Measurements from ENCODE around the gene PDS5A.

PDS5A gene

DNA sequence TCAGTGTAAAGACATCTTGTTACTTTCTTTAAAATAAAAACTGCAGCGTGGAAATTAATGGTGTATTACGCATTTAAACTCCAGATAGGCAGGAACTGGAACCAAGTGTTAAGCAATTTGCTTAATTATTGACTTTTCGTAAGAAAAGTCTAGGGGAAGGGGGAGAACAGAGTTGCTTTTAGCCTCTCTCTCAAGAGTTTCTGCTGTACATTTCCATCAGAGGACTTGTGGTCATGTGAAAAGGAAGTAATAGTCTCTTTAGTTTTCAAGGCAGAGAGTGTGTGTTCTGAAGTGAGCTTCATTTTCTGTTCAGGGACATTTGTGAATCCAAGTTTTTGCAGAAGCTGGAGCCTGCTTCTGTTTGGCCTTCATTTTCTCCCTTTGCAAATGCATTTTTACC, 152.6 kb downstream of the PDS5A start:
- Histone ChIP-seq H2BK15ac (ENCODE audit: low read length) (no peak overlapping the region), H2AFZ (ENCODE audit: low read length) (no peak overlapping the region), H4K91ac (ENCODE audit: low read depth, low read length, poor library complexity) (no peak overlapping the region), H2BK5ac (ENCODE audit: low read length) (no peak overlapping the region), H3K4me2 (ENCODE audit: insufficient read depth, low read length, poor library complexity, severe bottlenecking) (no peak overlapping the region), H2AK5ac (ENCODE audit: low read depth, low read length) (no peak overlapping the region), H4K8ac (ENCODE audit: low read depth, low read length) (no peak overlapping the region), H3K18ac (ENCODE audit: low read length) (no peak overlapping the region), H3K4me1 (ENCODE audit: control insufficient read depth in 2 of 2, insufficient read depth in 1 of 2, low read depth in 1 of 2, low read length in 2 of 2) (peaks cover 0 to 4% of the 10 kb centered on the region in 2 donors), H3K14ac (ENCODE audit: low read length) (no peak overlapping the region), H3K27ac (replicated peaks; ENCODE audit: low read length) (no peak overlapping the region), H3K23ac (ENCODE audit: low read depth, low read length, poor library complexity) (no peak overlapping the region), H3K4ac (ENCODE audit: low read length) (no peak overlapping the region), H3K9me3 (replicated peaks in 1 of 2; ENCODE audit: control insufficient read depth in 2 of 2, insufficient read depth in 1 of 2, low read depth in 1 of 2, low read length in 2 of 2) (no peaks in the 10 kb centered on the region), H3K27me3 (ENCODE audit: control insufficient read depth in 3 of 3, insufficient read depth in 3 of 3, low read depth in 1 of 3, low read length in 3 of 3) (no peaks in the 10 kb centered on the region), H3K4me3 (ENCODE audit: low read length in 2 of 2) (no peak overlapping the region), H2BK120ac (ENCODE audit: low read depth, low read length) (no peak overlapping the region), H2BK12ac (ENCODE audit: low read length) (no peak overlapping the region), H3K36me3 (replicated peaks in 1 of 2; ENCODE audit: control insufficient read depth in 2 of 2, insufficient read depth in 2 of 2, low read length in 2 of 2) (peaks cover 7 to 83% of the 10 kb centered on the region in 2 donors), H3K9ac (ENCODE audit: low read depth, low read length, poor library complexity) (no peak overlapping the region), H3K79me1 (ENCODE audit: low read depth, low read length) (no peaks in the 10 kb centered on the region)
- WGBS, 2 donors (ENCODE audit: extremely low coverage in 2 of 2, insufficient read length in 2 of 2, insufficient replicate concordance in 1 of 2) = no CpG with 5 or more reads among the region's 3 CpGs
- DNase-seq (ENCODE audit: low spot score) = no peak

DNA sequence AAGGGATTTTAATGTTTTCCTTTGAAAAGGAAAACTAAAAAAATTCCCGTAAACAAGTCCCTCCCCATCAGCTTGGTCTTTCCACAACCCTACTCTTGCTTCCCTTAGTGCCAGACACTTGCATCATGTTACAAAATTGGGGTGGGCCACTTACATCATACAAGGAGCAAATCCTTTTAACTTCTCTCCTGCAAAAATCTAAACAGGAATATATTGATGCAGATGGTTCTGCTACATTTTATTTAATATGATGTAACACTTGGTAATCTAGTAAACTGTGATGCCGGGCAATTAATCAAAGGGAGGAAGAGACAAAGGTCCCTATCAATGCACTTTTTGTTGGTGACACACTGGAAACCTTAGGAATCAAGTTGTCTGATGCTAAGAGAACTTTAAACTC, 154.5 kb downstream of the PDS5A start:
- Histone ChIP-seq H2BK120ac (ENCODE audit: low read depth, low read length) (no peak overlapping the region), H2BK12ac (ENCODE audit: low read length) (no peak overlapping the region), H2AFZ (ENCODE audit: low read length) (no peak overlapping the region), H3K27ac (replicated peaks; ENCODE audit: low read length) (no peak overlapping the region), H3K4me2 (ENCODE audit: insufficient read depth, low read length, poor library complexity, severe bottlenecking) (no peak overlapping the region), H3K14ac (ENCODE audit: low read length) (no peak overlapping the region), H3K79me1 (ENCODE audit: low read depth, low read length) (no peaks in the 10 kb centered on the region), H3K18ac (ENCODE audit: low read length) (no peak overlapping the region), H2BK15ac (ENCODE audit: low read length) (no peak overlapping the region), H2AK5ac (ENCODE audit: low read depth, low read length) (no peak overlapping the region), H3K4me3 (ENCODE audit: low read length in 2 of 2) (no peak overlapping the region), H2BK5ac (ENCODE audit: low read length) (no peak overlapping the region), H3K23ac (ENCODE audit: low read depth, low read length, poor library complexity) (no peak overlapping the region), H4K91ac (ENCODE audit: low read depth, low read length, poor library complexity) (no peak overlapping the region), H3K9me3 (replicated peaks in 1 of 2; ENCODE audit: control insufficient read depth in 2 of 2, insufficient read depth in 1 of 2, low read depth in 1 of 2, low read length in 2 of 2) (no peaks in the 10 kb centered on the region), H3K9ac (ENCODE audit: low read depth, low read length, poor library complexity) (no peak overlapping the region), H3K4ac (ENCODE audit: low read length) (no peak overlapping the region), H4K8ac (ENCODE audit: low read depth, low read length) (no peak overlapping the region), H3K36me3 (replicated peaks in 1 of 2; ENCODE audit: control insufficient read depth in 2 of 2, insufficient read depth in 2 of 2, low read length in 2 of 2) (peaks cover 4 to 67% of the 10 kb centered on the region in 2 donors), H3K27me3 (ENCODE audit: control insufficient read depth in 3 of 3, insufficient read depth in 3 of 3, low read depth in 1 of 3, low read length in 3 of 3) (no peaks in the 10 kb centered on the region), H3K4me1 (ENCODE audit: control insufficient read depth in 2 of 2, insufficient read depth in 1 of 2, low read depth in 1 of 2, low read length in 2 of 2) (peaks cover 0 to 6% of the 10 kb centered on the region in 2 donors)
- DNase-seq (ENCODE audit: low spot score) = no peak
- WGBS, 2 donors (ENCODE audit: extremely low coverage in 2 of 2, insufficient read length in 2 of 2, insufficient replicate concordance in 1 of 2) = no CpG with 5 or more reads among the region's 2 CpGs

DNA sequence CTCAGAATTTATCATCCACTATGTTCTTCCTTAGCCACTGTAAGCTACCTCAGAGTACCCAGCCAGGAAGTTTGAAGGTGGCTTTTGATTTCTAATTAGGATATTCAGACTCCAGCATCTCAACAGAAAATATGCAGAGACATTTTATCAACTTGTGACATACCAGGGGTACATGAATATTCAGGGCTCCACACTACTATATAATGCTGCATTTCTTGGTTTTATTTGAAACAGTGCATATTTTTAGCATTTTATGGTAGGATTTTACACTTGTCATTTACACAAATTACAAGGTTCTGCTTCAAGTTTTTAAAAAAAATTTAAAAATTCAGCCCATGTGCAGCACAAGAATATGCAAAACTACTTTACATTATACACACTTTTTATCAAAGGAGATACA, 155.0 kb downstream of the PDS5A start:
- peaks cover 4 to 62% of the 10 kb centered on the region in 2 donors for H3K36me3 ChIP-seq (replicated peaks in 1 of 2; ENCODE audit: control insufficient read depth in 2 of 2, insufficient read depth in 2 of 2, low read length in 2 of 2)
- peaks cover 0 to 6% of the 10 kb centered on the region in 2 donors for H3K4me1 ChIP-seq (ENCODE audit: control insufficient read depth in 2 of 2, insufficient read depth in 1 of 2, low read depth in 1 of 2, low read length in 2 of 2)
- H2AFZ ChIP-seq (ENCODE audit: low read length) = no peak overlapping the region
- no peaks in the 10 kb centered on the region for H3K9me3 ChIP-seq (replicated peaks in 1 of 2; ENCODE audit: control insufficient read depth in 2 of 2, insufficient read depth in 1 of 2, low read depth in 1 of 2, low read length in 2 of 2)
- H3K27ac ChIP-seq (replicated peaks; ENCODE audit: low read length) = no peak overlapping the region
- H2BK12ac ChIP-seq (ENCODE audit: low read length) = no peak overlapping the region
- no peak overlapping the region for H3K18ac ChIP-seq (ENCODE audit: low read length)
- H4K8ac ChIP-seq (ENCODE audit: low read depth, low read length) = no peak overlapping the region
- H4K91ac ChIP-seq (ENCODE audit: low read depth, low read length, poor library complexity) = no peak overlapping the region
- no peak for DNase-seq (ENCODE audit: low spot score)
- H3K4ac ChIP-seq (ENCODE audit: low read length) = no peak overlapping the region
- H3K79me1 ChIP-seq (ENCODE audit: low read depth, low read length) = no peaks in the 10 kb centered on the region
- no peak overlapping the region for H2BK15ac ChIP-seq (ENCODE audit: low read length)
- no peak overlapping the region for H3K14ac ChIP-seq (ENCODE audit: low read length)
- no peak overlapping the region for H2BK120ac ChIP-seq (ENCODE audit: low read depth, low read length)
- no peak overlapping the region for H3K4me2 ChIP-seq (ENCODE audit: insufficient read depth, low read length, poor library complexity, severe bottlenecking)
- H3K23ac ChIP-seq (ENCODE audit: low read depth, low read length, poor library complexity) = no peak overlapping the region
- H3K27me3 ChIP-seq (ENCODE audit: control insufficient read depth in 3 of 3, insufficient read depth in 3 of 3, low read depth in 1 of 3, low read length in 3 of 3) = no peaks in the 10 kb centered on the region
- H2AK5ac ChIP-seq (ENCODE audit: low read depth, low read length) = no peak overlapping the region
- H3K9ac ChIP-seq (ENCODE audit: low read depth, low read length, poor library complexity) = no peak overlapping the region
- H2BK5ac ChIP-seq (ENCODE audit: low read length) = no peak overlapping the region
- no peak overlapping the region for H3K4me3 ChIP-seq (ENCODE audit: low read length in 2 of 2)

DNA sequence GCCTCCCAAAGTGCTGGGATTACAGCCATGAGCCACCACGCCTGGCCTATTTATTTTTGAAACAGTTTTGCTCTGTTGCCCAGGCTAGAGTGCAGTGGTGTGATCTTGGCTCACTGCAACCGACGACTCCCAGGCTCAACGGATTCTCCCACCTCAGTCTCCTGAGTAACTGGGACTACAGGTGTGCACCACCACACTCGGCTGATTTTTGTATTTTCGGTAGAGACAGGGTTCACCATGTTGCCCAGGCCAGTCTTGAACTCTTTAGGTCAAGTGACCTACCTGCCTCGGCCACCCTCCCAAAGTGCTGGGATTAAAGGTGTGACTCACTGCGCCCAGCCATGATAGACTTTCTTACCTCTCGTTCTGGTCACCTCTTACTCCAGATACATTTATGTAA, 155.8 kb downstream of the PDS5A start:
- Histone ChIP-seq H2BK15ac (ENCODE audit: low read length) (no peak overlapping the region), H2BK120ac (ENCODE audit: low read depth, low read length) (no peak overlapping the region), H3K79me1 (ENCODE audit: low read depth, low read length) (no peaks in the 10 kb centered on the region), H3K23ac (ENCODE audit: low read depth, low read length, poor library complexity) (peak overlapping the region; percentile 18), H2BK5ac (ENCODE audit: low read length) (no peak overlapping the region), H3K18ac (ENCODE audit: low read length) (no peak overlapping the region), H3K9me3 (replicated peaks in 1 of 2; ENCODE audit: control insufficient read depth in 2 of 2, insufficient read depth in 1 of 2, low read depth in 1 of 2, low read length in 2 of 2) (no peaks in the 10 kb centered on the region), H3K4me3 (ENCODE audit: low read length in 2 of 2) (no peak overlapping the region), H3K4me1 (ENCODE audit: control insufficient read depth in 2 of 2, insufficient read depth in 1 of 2, low read depth in 1 of 2, low read length in 2 of 2) (peaks cover 0 to 6% of the 10 kb centered on the region in 2 donors), H3K27me3 (ENCODE audit: control insufficient read depth in 3 of 3, insufficient read depth in 3 of 3, low read depth in 1 of 3, low read length in 3 of 3) (no peaks in the 10 kb centered on the region), H4K8ac (ENCODE audit: low read depth, low read length) (no peak overlapping the region), H2AFZ (ENCODE audit: low read length) (no peak overlapping the region), H3K14ac (ENCODE audit: low read length) (no peak overlapping the region), H2AK5ac (ENCODE audit: low read depth, low read length) (no peak overlapping the region), H4K91ac (ENCODE audit: low read depth, low read length, poor library complexity) (no peak overlapping the region), H3K4ac (ENCODE audit: low read length) (no peak overlapping the region), H3K36me3 (replicated peaks in 1 of 2; ENCODE audit: control insufficient read depth in 2 of 2, insufficient read depth in 2 of 2, low read length in 2 of 2) (peaks cover 4 to 55% of the 10 kb centered on the region in 2 donors), H2BK12ac (ENCODE audit: low read length) (no peak overlapping the region), H3K9ac (ENCODE audit: low read depth, low read length, poor library complexity) (no peak overlapping the region), H3K4me2 (ENCODE audit: insufficient read depth, low read length, poor library complexity, severe bottlenecking) (no peak overlapping the region), H3K27ac (replicated peaks; ENCODE audit: low read length) (no peak overlapping the region)
- no peak for DNase-seq (ENCODE audit: low spot score)
- WGBS, 2 donors (ENCODE audit: extremely low coverage in 2 of 2, insufficient read length in 2 of 2, insufficient replicate concordance in 1 of 2) = no CpG with 5 or more reads among the region's 9 CpGs
